AG04450 (cell line): Measurements from ENCODE around the gene SOCS6. TPM values are rescaled to one million over a fixed set of nuclear protein-coding genes. Genes with fewer than 3 reads are reported as not detected.
"Not testable (repeated sequence)": the region's sequence is repeated elsewhere in the genome, so short reads cannot be mapped to it uniquely, and the experiment has no call there.

ENCODE experiments used
- CTCF ChIA-PET: fragments of 300-600, 350-600 bp; formaldehyde crosslinking; extraction: SDS; loops from one replicate; lab custom pipeline; 2022; ENCODE audit warnings: antibody characterized with exemption, inconsistent platforms; lab: Charles Lee
- POLR2A ChIA-PET: fragments of 350-600 bp; formaldehyde crosslinking; extraction: SDS; loops from one replicate; lab custom pipeline; 2021; ENCODE audit warnings: antibody characterized with exemption, inconsistent platforms; lab: Yijun Ruan, JAX
- DNase-seq: peaks from one replicate; pipeline ENCODE4 v3.0.0-alpha.2; 2011; ENCODE audit warnings: low read depth, low spot score
- H3K27ac ChIP-seq: one replicate; pipeline ENCODE4 v1.5.1; 2012; ENCODE audit warnings: low read depth, low read length, control low read depth
- H3K27me3 ChIP-seq: one replicate; pipeline ENCODE4 v1.6.0; 2012; ENCODE audit warnings: low read length; ENCODE audit not compliant: control insufficient read depth, insufficient read depth
- H3K4me3 ChIP-seq: 2 replicates; pipeline ENCODE4 v1.5.1; 2011; ENCODE audit warnings: mild to moderate bottlenecking, low read depth, low read length, control low read depth
- H3K9me3 ChIP-seq: 2 replicates; pipeline ENCODE4 v1.5.1; 2012; ENCODE audit warnings: low read length; ENCODE audit not compliant: control insufficient read depth, insufficient read depth
- CTCF ChIP-seq: IDR thresholded peaks from 2 replicates; pipeline ENCODE4 v1.5.1; 2011; ENCODE audit warnings: low read depth, low read length, control low read depth, inconsistent platforms
- polyA plus RNA-seq: library from polyadenylated mRNA; depleted of rRNA; stranded (reverse); fragments of >200 nt; gene quantifications from 2 replicates; pipeline ENCODE4 v1.2.3, GENCODE V29; 2011

Gene SOCS6
- polyA plus RNA-seq, 1 experiment = 26.7 TPM

- Histone ChIP-seq H3K27ac (no peak overlapping the region), H3K9me3 (peaks cover 8% of the 10 kb centered on the region), H3K4me3 (no peak overlapping the region), H3K27me3 (no peaks in the 10 kb centered on the region)
- no peak for TF ChIP-seq CTCF
- ChIA-PET POLR2A (no interaction called here), CTCF (interaction anchor here (1.2 kb wide), 1 partner anchor 78 kb away, joined by 3 read pairs; no protein-coding TSS in a partner anchor)
- DNase-seq = no peak
Observed at GRCh38 chr18:70355620-70356385, 67.0 kb downstream of the SOCS6 start.

GRCh38 chr18:70358105-70358406 is 69.2 kb downstream of the SOCS6 start:
- CTCF ChIA-PET = interaction anchor here (1.0 to 1.2 kb wide), 2 partner anchors 20 to 76 kb away, joined by 3 to 4 read pairs; no protein-coding TSS in a partner anchor

GRCh38 chr18:70359071-70359470 is 70.2 kb downstream of the SOCS6 start:
- no peak for DNase-seq
- no peak for TF ChIP-seq CTCF
- H3K4me3 ChIP-seq = no peak overlapping the region
- H3K9me3 ChIP-seq = peaks cover 4% of the 10 kb centered on the region
- ChIA-PET CTCF (no interaction called here), POLR2A (no interaction called here)
- no peak overlapping the region for H3K27ac ChIP-seq
- no peaks in the 10 kb centered on the region for H3K27me3 ChIP-seq

More at GRCh38 chr18:70358105-70358406, 69.2 kb downstream of the SOCS6 start:
- H3K27ac ChIP-seq = peak overlapping the region; percentile 84
- not testable (repeated sequence) for H3K27me3 ChIP-seq, H3K9me3 ChIP-seq, H3K4me3 ChIP-seq
- DNase-seq = peak; percentile 53
- POLR2A ChIA-PET = interaction anchor here (0.7 to 1.2 kb wide), 5 partner anchors 14 to 69 kb away, joined by 3 to 6 read pairs (median 4); partner anchors contain the start of gene SOCS6

GRCh38 chr18:70362258-70362657 is 73.4 kb downstream of the SOCS6 start:
- H3K9me3 ChIP-seq = no peaks in the 10 kb centered on the region
- no peaks in the 10 kb centered on the region for H3K27me3 ChIP-seq
- POLR2A ChIA-PET = no interaction called here
- no peak for TF ChIP-seq CTCF
- no peak for DNase-seq
- H3K4me3 ChIP-seq = no peak overlapping the region
- CTCF ChIA-PET = no interaction called here
- H3K27ac ChIP-seq = no peak overlapping the region

GRCh38 chr18:70363861-70364260 is 75.0 kb downstream of the SOCS6 start:
- Histone ChIP-seq H3K27ac (no peak overlapping the region), H3K27me3 (no peaks in the 10 kb centered on the region), H3K9me3 (no peaks in the 10 kb centered on the region), H3K4me3 (no peak overlapping the region)
- no peak for DNase-seq
- TF ChIP-seq CTCF = no peak
- CTCF ChIA-PET = no interaction called here
- POLR2A ChIA-PET = interaction anchor here (0.6 kb wide), 3 partner anchors 24 to 510 kb away, joined by 4 to 8 read pairs (median 8); no protein-coding TSS in a partner anchor
